GM23338 (cell line): ENCODE results near the gene IFIT1B. TPM values are rescaled to one million over a fixed set of nuclear protein-coding genes. Genes with fewer than 3 reads are reported as not detected.

Source experiments
- ATAC-seq: fragments of 200-7000 bp; cut with Tn5 transposase; 3 replicates; pipeline ENCODE4 v1.9.1; 2020
- DNase-seq: peaks from one replicate; pipeline ENCODE4 v3.0.0-alpha.2; 2015; ENCODE audit warnings: low spot score
- H2AFZ ChIP-seq: fragments of 200-600 bp; sonication (generic); 2 replicates; pipeline ENCODE4 v1.8.0; 2016; ENCODE audit warnings: antibody characterized with exemption, mild to moderate bottlenecking, moderate library complexity
- H3F3A ChIP-seq: fragments of 200-600 bp; sonication (generic); replicated peaks from 2 replicates; pipeline ENCODE4 v1.8.0; 2017; ENCODE audit warnings: antibody characterized with exemption, mixed run types, low read depth
- H3K27ac ChIP-seq: fragments of 200-600 bp; sonication (generic); 2 replicates; pipeline ENCODE4 v1.6.1; 2016; ENCODE audit warnings: low read depth
- H3K27me3 ChIP-seq: fragments of 200-600 bp; sonication (generic); 2 replicates; pipeline ENCODE4 v1.8.0; 2016; ENCODE audit warnings: mild to moderate bottlenecking, mixed run types, moderate library complexity; ENCODE audit not compliant: insufficient read depth
- H3K36me3 ChIP-seq: fragments of 200-600 bp; sonication (generic); 2 replicates; pipeline ENCODE4 v1.8.0; 2016; ENCODE audit warnings: mild to moderate bottlenecking; ENCODE audit not compliant: insufficient read depth
- H3K4me1 ChIP-seq: fragments of 200-600 bp; sonication (generic); 2 replicates; pipeline ENCODE4 v1.8.0; 2016; ENCODE audit warnings: mild to moderate bottlenecking, moderate library complexity; ENCODE audit not compliant: insufficient read depth
- H3K4me2 ChIP-seq: fragments of 200-600 bp; sonication (generic); 2 replicates; pipeline ENCODE4 v1.7.1; 2017; ENCODE audit warnings: mixed run types
- H3K4me3 ChIP-seq: fragments of 200-600 bp; sonication (generic); 2 replicates; pipeline ENCODE4 v1.6.1; 2016; ENCODE audit warnings: mixed run types
- H3K79me2 ChIP-seq: fragments of 200-600 bp; sonication (generic); replicated peaks from 2 replicates; pipeline ENCODE4 v1.8.0; 2017; ENCODE audit warnings: mild to moderate bottlenecking; ENCODE audit not compliant: insufficient read depth
- H3K9me2 ChIP-seq: fragments of 200-600 bp; sonication (generic); 2 replicates; pipeline ENCODE4 v1.8.0; 2017; ENCODE audit not compliant: insufficient read depth
- H4K20me1 ChIP-seq: fragments of 200-600 bp; sonication (generic); replicated peaks from 2 replicates; pipeline ENCODE4 v1.8.0; 2017; ENCODE audit warnings: mild to moderate bottlenecking; ENCODE audit not compliant: insufficient read depth
- H3K27ac Mint-ChIP-seq: 2 replicates; pipeline ENCODE4 v1.8.0; 2020; ENCODE audit warnings: inconsistent platforms, mild to moderate bottlenecking, moderate library complexity, mixed read lengths
- H3K27me3 Mint-ChIP-seq: 3 replicates; pipeline ENCODE4 v1.8.0; 2022; ENCODE audit warnings: low read depth, mild to moderate bottlenecking, moderate library complexity, mixed read lengths, inconsistent platforms; ENCODE audit not compliant: insufficient read depth, poor library complexity
- H3K36me3 Mint-ChIP-seq: 3 replicates; pipeline ENCODE4 v1.8.0; 2021; ENCODE audit warnings: low read depth, mild to moderate bottlenecking, inconsistent platforms, moderate library complexity, mixed read lengths
- H3K4me1 Mint-ChIP-seq: 3 replicates; pipeline ENCODE4 v1.8.0; 2020; ENCODE audit warnings: mild to moderate bottlenecking, inconsistent platforms, mixed read lengths
- H3K4me3 Mint-ChIP-seq: 3 replicates; pipeline ENCODE4 v1.8.0; 2021; ENCODE audit warnings: moderate library complexity, mild to moderate bottlenecking, inconsistent platforms, mixed read lengths
- H3K9me3 Mint-ChIP-seq: 3 replicates; pipeline ENCODE4 v1.8.0; 2020; ENCODE audit warnings: moderate library complexity, mild to moderate bottlenecking, inconsistent platforms, mixed read lengths
- CREB1 ChIP-seq: fragments of 250-450 bp; sonication (Bioruptor Pico); IDR thresholded peaks from 2 replicates; pipeline ENCODE4 v1.5.0; 2020; ENCODE audit warnings: low read depth, mild to moderate bottlenecking, moderate library complexity
- CTCF ChIP-seq, 2 experiments: fragments of 200-600 bp in 1 of 2; sonication (generic) in 1 of 2; conservative IDR thresholded peaks; 2 replicates each; pipeline versions ENCODE4 v1.5.1 to v1.6.1; 2016 to 2017; ENCODE audit warnings: antibody characterized with exemption in 2 of 2, low read depth in 2 of 2, mild to moderate bottlenecking in 2 of 2, moderate library complexity in 1 of 2
- ETS1 ChIP-seq: IDR thresholded peaks from 2 replicates; pipeline ENCODE4 v1.6.1; 2016; ENCODE audit warnings: antibody characterized with exemption
- EZH2 ChIP-seq: fragments of 200-600 bp; sonication (generic); IDR thresholded peaks from one replicate; pipeline ENCODE4 v1.8.0; 2017; ENCODE audit warnings: antibody characterized with exemption, mild to moderate bottlenecking, low read depth; ENCODE audit not compliant: unreplicated experiment
- EZH2phosphoT487 ChIP-seq: fragments of 200-600 bp; sonication (generic); IDR thresholded peaks from one replicate; pipeline ENCODE4 v1.8.1; 2018; ENCODE audit warnings: antibody characterized with exemption; ENCODE audit not compliant: unreplicated experiment
- JUNB ChIP-seq: IDR thresholded peaks from one replicate; pipeline ENCODE4 v1.6.1; 2016; ENCODE audit warnings: antibody characterized with exemption; ENCODE audit not compliant: unreplicated experiment
- NANOG ChIP-seq: IDR thresholded peaks from 2 replicates; pipeline ENCODE4 v1.6.1; 2016; ENCODE audit warnings: antibody characterized with exemption, borderline replicate concordance
- POLR2AphosphoS5 ChIP-seq: IDR thresholded peaks from 2 replicates; pipeline ENCODE4 v1.6.1; 2016; ENCODE audit warnings: antibody characterized with exemption, low read depth
- REST ChIP-seq: IDR thresholded peaks from one replicate; pipeline ENCODE4 v1.6.1; 2018; ENCODE audit warnings: antibody characterized with exemption; ENCODE audit not compliant: unreplicated experiment
- STAT1 ChIP-seq: IDR thresholded peaks from one replicate; pipeline ENCODE4 v1.6.1; 2016; ENCODE audit warnings: antibody characterized with exemption; ENCODE audit not compliant: unreplicated experiment
- ZNF114 ChIP-seq: fragments of 250-450 bp; sonication (Bioruptor Pico); IDR thresholded peaks from 2 replicates; pipeline ENCODE4 v1.5.0; 2020; ENCODE audit warnings: mild to moderate bottlenecking, moderate library complexity
- ZNF331 ChIP-seq: fragments of 250-450 bp; sonication (Bioruptor Pico); IDR thresholded peaks from 2 replicates; pipeline ENCODE4 v1.5.0; 2020; ENCODE audit warnings: low read depth, mild to moderate bottlenecking, moderate library complexity
- ZNF462 ChIP-seq: fragments of 250-450 bp; sonication (Bioruptor Pico); IDR thresholded peaks from 2 replicates; pipeline ENCODE4 v1.5.0; 2020; ENCODE audit warnings: mild to moderate bottlenecking, moderate library complexity
- polyA plus RNA-seq: library from polyadenylated mRNA; unstranded; fragments of >200 nt; fragmentation: Nextera tagmentation; extraction: Ambion mirVana; gene quantifications from 2 replicates; pipeline ENCODE4 v1.2.1, GENCODE V29; 2016
- total RNA-seq: library from RNA; depleted of rRNA; stranded (reverse); fragments of >200 nt; shearing (Covaris generic); gene quantifications from 2 replicates; pipeline ENCODE4 v1.2.3, GENCODE V29; 2014

Gene IFIT1B
- total and polyA plus RNA-seq, 2 experiments from 2014 or later, result 0.10 TPM; not detected in 1

- H3K4me2 ChIP-seq, result no peak overlapping the region
- no peak overlapping the region for H3K4me3 Mint-ChIP-seq
- no peaks in the 10 kb centered on the region for H3K27me3 ChIP-seq
- H3K27ac ChIP-seq, result no peak overlapping the region
- DNase-seq (no peak), ATAC-seq (no peak)
- H3K9me2 ChIP-seq, result no peaks in the 10 kb centered on the region
- H4K20me1 ChIP-seq, result no peaks in the 10 kb centered on the region
- TF ChIP-seq NANOG, result no peak
- TF ChIP-seq ETS1, result no peak
- TF ChIP-seq EZH2, result no peak
- no peak for TF ChIP-seq STAT1
- TF ChIP-seq CREB1 (CRISPR knock-in tag), result no peak
- no peak for TF ChIP-seq POLR2AphosphoS5
- no peak for TF ChIP-seq REST
- TF ChIP-seq CTCF (conservative IDR thresholded peaks at IDR 0.05; ENCODE audit: low read depth in 2 of 2), result no peak
- no peak for TF ChIP-seq EZH2phosphoT487
- no peak for TF ChIP-seq ZNF114 (CRISPR knock-in tag)
- TF ChIP-seq ZNF462 (CRISPR knock-in tag), result no peak
- TF ChIP-seq ZNF331 (CRISPR knock-in tag), result no peak
- no peak for TF ChIP-seq JUNB
- H2AFZ ChIP-seq, result no peak overlapping the region
- peaks cover 11% of the 10 kb centered on the region for H3K4me1 Mint-ChIP-seq
- no peaks in the 10 kb centered on the region; the same call in 2 of the 3 replicates for H3K9me3 Mint-ChIP-seq
- peaks cover 2% of the 10 kb centered on the region for H3K27me3 Mint-ChIP-seq
- H3K36me3 Mint-ChIP-seq, result no peaks in the 10 kb centered on the region
- no peak overlapping the region for H3K27ac Mint-ChIP-seq
- no peaks in the 10 kb centered on the region for H3K4me1 ChIP-seq
- no peaks in the 10 kb centered on the region for H3F3A ChIP-seq
- H3K79me2 ChIP-seq, result no peaks in the 10 kb centered on the region
- H3K4me3 ChIP-seq, result no peak overlapping the region
- no peaks in the 10 kb centered on the region for H3K36me3 ChIP-seq
Observed at GRCh38 chr10:89364531-89364930, 13.3 kb upstream of the IFIT1B start.
